ENCODE results near the gene MUC5B.

The MUC5B gene

GRCh38 chr11:1194977-1195681 lies 27.7 kb upstream of the MUC5B start:
- no peak for DNase-seq (ENCODE audit: low read depth in 1 of 2, low spot score in 1 of 2)
- Histone ChIP-seq H3K27me3 (ENCODE audit: insufficient read depth, poor library complexity, severe bottlenecking) (no peaks in the 10 kb centered on the region), H3K27ac (replicated peaks) (no peak overlapping the region), H3K4me3 (replicated peaks; ENCODE audit: insufficient read depth, low read length) (no peak overlapping the region)
- TF ChIP-seq SPI1 (IDR thresholded peaks at IDR 0.05; ENCODE audit: borderline replicate concordance, low read depth) (no peak), GABPA (IDR thresholded peaks at IDR 0.05; ENCODE audit: low read depth) (no peak), REST (IDR thresholded peaks at IDR 0.05; ENCODE audit: insufficient replicate concordance, low read depth) (no peak), POLR2AphosphoS5 (IDR thresholded peaks at IDR 0.05; ENCODE audit: low read depth) (no peak)

GRCh38 chr11:1195682-1196515 lies 27.0 kb upstream of the MUC5B start:
- no peak for TF ChIP-seq CTCF (IDR thresholded peaks at IDR 0.05; ENCODE audit: insufficient read depth, low read length)
- TF ChIP-seq GABPA (IDR thresholded peaks at IDR 0.05; ENCODE audit: low read depth) = no peak
- TF ChIP-seq SPI1 (IDR thresholded peaks at IDR 0.05; ENCODE audit: borderline replicate concordance, low read depth) = no peak
- no peak for TF ChIP-seq POLR2AphosphoS5 (IDR thresholded peaks at IDR 0.05; ENCODE audit: low read depth)
- TF ChIP-seq REST (IDR thresholded peaks at IDR 0.05; ENCODE audit: insufficient replicate concordance, low read depth) = no peak
- DNase-seq (ENCODE audit: low read depth in 1 of 2, low spot score in 1 of 2) = no peak
- Histone ChIP-seq H3K27ac (replicated peaks) (no peak overlapping the region), H3K27me3 (ENCODE audit: insufficient read depth, poor library complexity, severe bottlenecking) (no peaks in the 10 kb centered on the region), H3K4me3 (replicated peaks; ENCODE audit: insufficient read depth, low read length) (no peak overlapping the region)

DNA sequence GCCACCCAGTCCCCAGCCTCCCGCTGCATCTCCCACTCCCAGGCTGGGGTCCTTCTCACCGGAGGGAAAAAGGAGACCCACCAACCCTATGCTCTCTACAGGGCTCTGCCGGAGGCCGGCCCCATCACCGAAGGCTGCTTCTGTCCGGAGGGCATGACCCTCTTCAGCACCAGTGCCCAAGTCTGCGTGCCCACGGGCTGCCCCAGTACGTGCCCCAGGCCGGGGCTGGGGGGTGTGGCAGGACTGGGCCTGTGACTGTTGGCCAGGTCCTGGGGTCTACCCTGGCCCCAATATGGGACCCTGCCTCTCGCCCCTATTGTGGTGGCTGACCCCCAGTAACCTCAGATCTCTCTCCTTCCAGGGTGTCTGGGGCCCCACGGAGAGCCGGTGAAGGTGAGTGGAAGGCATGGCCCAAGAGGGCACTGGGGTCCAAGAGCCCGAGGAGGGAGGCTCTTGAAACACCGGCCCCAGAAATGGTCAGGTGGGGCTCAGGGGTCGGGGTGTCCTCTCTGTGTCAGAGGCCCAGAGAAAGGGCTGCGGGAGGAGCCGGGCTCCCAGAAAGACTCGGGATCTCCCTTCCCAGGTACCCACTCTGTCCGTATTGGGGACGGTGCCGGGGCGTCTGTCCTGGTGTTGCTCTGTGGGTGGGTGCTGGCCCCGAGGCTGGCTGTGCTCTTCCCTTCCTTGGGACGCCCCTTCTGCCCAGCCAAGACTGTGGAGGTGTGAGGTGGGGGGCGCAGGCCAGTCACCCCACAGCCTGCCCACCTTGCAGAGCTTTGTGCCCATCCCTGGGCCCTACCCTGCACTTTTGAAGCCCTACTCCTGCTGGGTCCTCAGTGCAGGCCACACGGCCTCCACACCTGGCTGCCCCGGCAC lies 26.1 kb upstream of the MUC5B start:
- H3K4me3 ChIP-seq (replicated peaks; ENCODE audit: insufficient read depth, low read length) = no peak overlapping the region
- no peak overlapping the region for H3K27ac ChIP-seq (replicated peaks)
- no peak for TF ChIP-seq GABPA (IDR thresholded peaks at IDR 0.05; ENCODE audit: low read depth)
- no peak for TF ChIP-seq SPI1 (IDR thresholded peaks at IDR 0.05; ENCODE audit: borderline replicate concordance, low read depth)
- TF ChIP-seq REST (IDR thresholded peaks at IDR 0.05; ENCODE audit: insufficient replicate concordance, low read depth) = no peak
- TF ChIP-seq CTCF (IDR thresholded peaks at IDR 0.05; ENCODE audit: insufficient read depth, low read length) = no peak
- no peak for TF ChIP-seq POLR2AphosphoS5 (IDR thresholded peaks at IDR 0.05; ENCODE audit: low read depth)
- no peak for DNase-seq (ENCODE audit: low read depth in 1 of 2, low spot score in 1 of 2)
- H3K27me3 ChIP-seq (ENCODE audit: insufficient read depth, poor library complexity, severe bottlenecking) = no peaks in the 10 kb centered on the region
